Natural killer cell (primary cell): ENCODE results near the gene RNF39. TPM values are rescaled to one million over a fixed set of nuclear protein-coding genes. Genes with fewer than 3 reads are reported as not detected.
A peak's percentile ranks its signal among the peaks of the same experiment; 100 is the strongest.

ENCODE experiments used
- ATAC-seq, 3 donors: fragments of 150-1000 bp in 2 of 3; fragments of 200-7000 bp in 1 of 3; cut with Tn5 transposase; 1 replicate in 1 of 3; 2 replicates in 2 of 3; pipeline ENCODE4 v1.10.0; 2021; ENCODE audit warnings: mild to moderate bottlenecking in 2 of 3, moderate library complexity in 2 of 3
- DNase-seq, 2 donors: peaks; one replicate each; pipeline versions ENCODE4 v3.0.0 to v3.0.0-alpha.2; 2013 to 2021; ENCODE audit warnings: mixed read lengths in 1 of 2
- H3K27ac ChIP-seq: one replicate; pipeline ENCODE4 v1.5.1; 2013; ENCODE audit warnings: mild to moderate bottlenecking, low read length
- H3K27me3 ChIP-seq: one replicate; pipeline ENCODE4 v1.6.1; 2013; ENCODE audit warnings: low read length; ENCODE audit not compliant: control insufficient read depth, insufficient read depth
- H3K36me3 ChIP-seq: one replicate; pipeline ENCODE4 v1.6.1; 2013; ENCODE audit warnings: low read length; ENCODE audit not compliant: control insufficient read depth, insufficient read depth
- H3K4me1 ChIP-seq: one replicate; pipeline ENCODE4 v1.6.1; 2013; ENCODE audit warnings: low read length; ENCODE audit not compliant: control insufficient read depth, insufficient read depth
- H3K4me3 ChIP-seq: one replicate; pipeline ENCODE4 v1.5.1; 2013; ENCODE audit warnings: low read length
- H3K9me3 ChIP-seq: one replicate; pipeline ENCODE4 v1.6.1; 2013; ENCODE audit warnings: low read length; ENCODE audit not compliant: control insufficient read depth, insufficient read depth
- H3K27ac Mint-ChIP-seq, 2 donors: one replicate each; pipeline ENCODE4 v1.8.0; 2022; ENCODE audit warnings: mild to moderate bottlenecking in 2 of 2, mixed read lengths in 2 of 2, moderate library complexity in 1 of 2
- H3K27me3 Mint-ChIP-seq, 2 donors: one replicate each; pipeline ENCODE4 v1.8.0; 2022; ENCODE audit warnings: low read depth in 2 of 2, mixed read lengths in 2 of 2
- H3K36me3 Mint-ChIP-seq: one replicate; pipeline ENCODE4 v1.8.0; 2022; ENCODE audit warnings: mixed read lengths
- H3K4me1 Mint-ChIP-seq, 2 donors: one replicate each; pipeline ENCODE4 v1.8.0; 2022; ENCODE audit warnings: mixed read lengths in 2 of 2
- H3K4me3 Mint-ChIP-seq: one replicate; pipeline ENCODE4 v1.8.0; 2022; ENCODE audit warnings: mild to moderate bottlenecking, moderate library complexity, mixed read lengths
- H3K9me3 Mint-ChIP-seq, 2 donors: one replicate each; pipeline ENCODE4 v1.8.0; 2022; ENCODE audit warnings: mixed read lengths in 2 of 2
- WGBS: methylation state at CpG from one replicate; pipeline ENCODE4 v1.1.7; 2013; ENCODE audit warnings: missing lambda C conversion rate; ENCODE audit not compliant: insufficient coverage; 5-methylcytosine and 5-hydroxymethylcytosine counted together
- intact Hi-C: fragments of 100-400 bp; cut with micrococcal nuclease; formaldehyde crosslinking; loops from one replicate; pipeline ENCODE4 v1.14.2; 2022
- total RNA-seq, 4 donors: library from RNA; stranded (reverse); fragments of 120-200 nt in 1 of 4; gene quantifications; one replicate each; pipeline versions ENCODE4 v1.2.3 to v1.2.4, GENCODE V29; 2013 to 2022
- TF ChIP-seq, protein P1 (sequence below): fragments of 200-600 bp; IDR thresholded peaks from one replicate; pipeline ENCODE4 v1.8.0; 2022; ENCODE audit warnings: antibody characterized with exemption

RNF39 gene
- total RNA-seq, 3 donors from 2014 or later (not counting 1 experiment from before 2014, with no cell fraction given): not detected

DNA sequence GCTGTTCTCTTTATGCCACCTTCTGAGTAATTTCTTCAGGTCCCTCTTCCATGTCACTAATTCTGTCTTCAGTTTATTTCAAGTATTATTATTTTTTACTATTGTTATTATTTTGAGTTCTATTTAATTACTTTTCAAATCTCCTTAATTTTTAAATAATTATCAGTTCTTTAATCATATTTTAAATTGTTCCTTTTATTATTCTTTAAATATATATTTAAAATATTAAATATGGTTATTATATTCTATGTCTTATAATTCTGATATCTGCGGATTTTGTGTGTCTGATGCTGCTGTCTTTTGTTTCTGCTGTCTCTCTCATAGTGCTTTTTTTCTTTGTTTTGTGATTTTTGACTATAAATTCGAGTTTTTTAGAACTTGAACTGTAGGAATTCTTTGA lies 12.3 kb downstream of the RNF39 start:
- no peaks in the 10 kb centered on the region for H3K9me3 ChIP-seq
- no peak overlapping the region for H3K4me3 ChIP-seq
- Mint-ChIP-seq H3K9me3 (no peaks in the 10 kb centered on the region), H3K27ac (peak overlapping the region; percentile 98 to 99), H3K36me3 (peaks cover 6% of the 10 kb centered on the region), H3K4me3 (peak overlapping the region; percentile 32), H3K27me3 (no peaks in the 10 kb centered on the region), H3K4me1 (peaks cover 54 to 58% of the 10 kb centered on the region in 2 donors)
- ATAC-seq (no peak), DNase-seq (no peak)
- H3K27me3 ChIP-seq: no peaks in the 10 kb centered on the region
- peaks cover 21% of the 10 kb centered on the region for H3K36me3 ChIP-seq
- intact Hi-C loops: loop anchor here (5.0 kb wide), 1 partner anchor 121 kb away; the partner anchor contains the start of gene HLA-A
- peak overlapping the region; percentile 94 for H3K27ac ChIP-seq
- H3K4me1 ChIP-seq: peaks cover 37% of the 10 kb centered on the region
- TF ChIP-seq, protein P1, sequence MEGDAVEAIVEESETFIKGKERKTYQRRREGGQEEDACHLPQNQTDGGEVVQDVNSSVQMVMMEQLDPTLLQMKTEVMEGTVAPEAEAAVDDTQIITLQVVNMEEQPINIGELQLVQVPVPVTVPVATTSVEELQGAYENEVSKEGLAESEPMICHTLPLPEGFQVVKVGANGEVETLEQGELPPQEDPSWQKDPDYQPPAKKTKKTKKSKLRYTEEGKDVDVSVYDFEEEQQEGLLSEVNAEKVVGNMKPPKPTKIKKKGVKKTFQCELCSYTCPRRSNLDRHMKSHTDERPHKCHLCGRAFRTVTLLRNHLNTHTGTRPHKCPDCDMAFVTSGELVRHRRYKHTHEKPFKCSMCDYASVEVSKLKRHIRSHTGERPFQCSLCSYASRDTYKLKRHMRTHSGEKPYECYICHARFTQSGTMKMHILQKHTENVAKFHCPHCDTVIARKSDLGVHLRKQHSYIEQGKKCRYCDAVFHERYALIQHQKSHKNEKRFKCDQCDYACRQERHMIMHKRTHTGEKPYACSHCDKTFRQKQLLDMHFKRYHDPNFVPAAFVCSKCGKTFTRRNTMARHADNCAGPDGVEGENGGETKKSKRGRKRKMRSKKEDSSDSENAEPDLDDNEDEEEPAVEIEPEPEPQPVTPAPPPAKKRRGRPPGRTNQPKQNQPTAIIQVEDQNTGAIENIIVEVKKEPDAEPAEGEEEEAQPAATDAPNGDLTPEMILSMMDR: no peak
- 91% methylated on average over 2 of the region's 2 CpGs for WGBS

DNA sequence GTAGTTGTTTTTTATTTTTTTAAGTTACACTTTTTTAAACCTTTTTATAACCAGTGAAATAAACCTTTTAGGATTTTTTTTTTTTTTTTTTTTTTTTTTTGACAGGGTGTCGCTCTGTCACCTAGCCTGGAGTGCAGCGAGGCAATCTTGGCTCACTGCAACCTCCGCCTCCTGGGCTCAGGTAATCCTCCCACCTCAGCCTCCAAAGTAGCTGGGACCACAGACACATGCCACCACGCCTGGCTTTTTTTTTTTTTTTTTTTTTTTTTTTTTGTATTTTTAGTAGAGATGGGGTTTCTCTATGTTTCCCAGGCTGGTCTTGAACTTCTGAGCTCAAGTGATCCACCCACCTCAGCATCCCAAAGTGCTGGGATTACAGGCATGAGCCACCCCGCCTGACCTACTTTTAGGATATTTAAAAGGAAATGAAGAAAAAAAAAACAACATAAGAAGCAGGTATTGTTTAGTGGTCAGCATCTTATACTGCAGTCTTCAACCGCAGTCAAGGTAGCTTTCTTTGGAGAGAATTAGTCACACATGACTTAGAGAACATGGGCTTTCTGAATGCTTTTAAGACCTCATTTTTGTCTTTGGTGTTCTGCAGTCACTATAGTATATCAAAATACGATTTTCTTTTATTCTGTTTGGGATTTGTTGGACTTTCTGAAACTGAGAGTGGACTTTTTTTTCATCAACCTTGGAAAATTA lies 12.9 kb downstream of the RNF39 start:
- peak in 1 of 2 donors; percentile 40 for DNase-seq
- Mint-ChIP-seq H3K27ac (peak overlapping the region; percentile 98 to 99), H3K9me3 (no peaks in the 10 kb centered on the region), H3K27me3 (no peaks in the 10 kb centered on the region), H3K36me3 (no peaks in the 10 kb centered on the region), H3K4me3 (peak overlapping the region; percentile 99), H3K4me1 (peaks cover 47 to 51% of the 10 kb centered on the region in 2 donors)
- TF ChIP-seq, protein P1: no peak
- H3K4me1 ChIP-seq: peaks cover 37% of the 10 kb centered on the region
- H3K36me3 ChIP-seq: peaks cover 23% of the 10 kb centered on the region
- no peak overlapping the region for H3K4me3 ChIP-seq
- 81% methylated on average over 2 of the region's 7 CpGs for WGBS
- peak overlapping the region; percentile 94 for H3K27ac ChIP-seq
- no peaks in the 10 kb centered on the region for H3K27me3 ChIP-seq
- ATAC-seq: no peak
- H3K9me3 ChIP-seq: no peaks in the 10 kb centered on the region
- intact Hi-C loops: loop anchor here (5.0 kb wide), 1 partner anchor 120 kb away; the partner anchor contains the start of gene HLA-A

DNA sequence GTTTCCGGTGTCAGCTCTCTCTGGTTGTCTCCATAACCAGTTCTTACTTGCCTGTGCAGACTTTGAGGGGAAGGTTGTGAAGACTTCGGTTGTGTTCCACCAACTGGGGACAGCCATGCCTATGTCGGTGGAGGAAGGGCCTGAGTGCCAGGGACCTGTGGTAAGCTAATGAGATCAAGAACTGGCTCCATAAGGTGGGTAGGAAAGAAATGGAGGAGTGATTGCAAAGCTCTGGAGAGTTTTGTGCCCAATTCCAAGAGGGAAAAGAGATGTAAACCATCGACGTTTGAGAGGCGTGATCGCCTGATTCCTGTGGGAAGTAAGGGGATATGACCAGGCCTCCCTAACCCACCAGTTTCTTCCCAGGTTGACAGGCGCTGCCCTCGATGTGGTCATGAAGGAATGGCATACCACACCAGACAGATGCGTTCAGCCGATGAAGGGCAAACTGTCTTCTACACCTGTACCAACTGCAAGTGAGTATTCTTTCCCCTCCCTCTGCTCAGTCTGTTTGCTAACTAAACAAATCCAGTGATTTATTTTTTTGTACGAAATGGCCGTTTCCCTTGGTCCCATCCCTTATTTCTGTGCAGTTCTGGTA lies 13.6 kb downstream of the RNF39 start:
- H3K9me3 ChIP-seq: no peaks in the 10 kb centered on the region
- no peaks in the 10 kb centered on the region for H3K9me3 Mint-ChIP-seq
- H3K4me3 ChIP-seq: peak overlapping the region; percentile 85
- WGBS: 49% methylated on average over 11 of the region's 13 CpGs
- ATAC-seq (peak; percentile 54 to 78 (median 67)), DNase-seq (peak in 1 of 2 donors; percentile 76)
- peaks cover 33% of the 10 kb centered on the region for H3K4me1 ChIP-seq
- H3K27ac ChIP-seq: peak overlapping the region; percentile 94
- H3K36me3 ChIP-seq: peaks cover 28% of the 10 kb centered on the region
- no peaks in the 10 kb centered on the region for H3K36me3 Mint-ChIP-seq
- no peaks in the 10 kb centered on the region for H3K27me3 Mint-ChIP-seq
- H3K27ac Mint-ChIP-seq: peak overlapping the region; percentile 98 to 99
- H3K4me3 Mint-ChIP-seq: peak overlapping the region; percentile 99
- TF ChIP-seq, protein P1: no peak
- intact Hi-C loops: loop anchor here (5.0 kb wide), 1 partner anchor 120 kb away; the partner anchor contains the start of gene HLA-A
- H3K27me3 ChIP-seq: no peaks in the 10 kb centered on the region
- peaks cover 40 to 44% of the 10 kb centered on the region in 2 donors for H3K4me1 Mint-ChIP-seq
